HepG2 (cell line): ENCODE results near the gene TOP2A. TPM values are rescaled to one million over a fixed set of nuclear protein-coding genes. Genes with fewer than 3 reads are reported as not detected.

Experiments
- ATAD3A ChIP-seq: sonication (generic); formaldehyde crosslinking; IDR thresholded peaks from 2 replicates; pipeline ENCODE4 v1.4.0; 2020; ENCODE audit warnings: missing genetic modification reagents
- SMARCE1 ChIP-seq: fragments of 450-650 bp; IDR thresholded peaks from 2 replicates; pipeline ENCODE4 v1.6.1; 2017; ENCODE audit warnings: borderline replicate concordance
- YEATS4 ChIP-seq: sonication (generic); formaldehyde crosslinking; IDR thresholded peaks from 2 replicates; pipeline ENCODE4 v1.4.0; 2020; ENCODE audit warnings: missing genetic modification reagents, borderline replicate concordance
- ZNF160 ChIP-seq: sonication (generic); formaldehyde crosslinking; IDR thresholded peaks from 2 replicates; pipeline ENCODE4 v1.8.0; 2022; ENCODE audit warnings: mild to moderate bottlenecking, inconsistent platforms, missing genetic modification reagents
- ZNF44 ChIP-seq: sonication (generic); formaldehyde crosslinking; IDR thresholded peaks from 2 replicates; pipeline ENCODE4 v1.5.1; 2020; ENCODE audit warnings: mild to moderate bottlenecking, missing genetic modification reagents
- ZNF451 ChIP-seq: sonication (generic); formaldehyde crosslinking; IDR thresholded peaks from 2 replicates; pipeline ENCODE4 v1.5.0; 2020; ENCODE audit warnings: mild to moderate bottlenecking, missing genetic modification reagents
- ZSCAN22 ChIP-seq: sonication (generic); formaldehyde crosslinking; IDR thresholded peaks from 2 replicates; pipeline ENCODE4 v1.4.0; 2020; ENCODE audit warnings: mild to moderate bottlenecking, missing genetic modification reagents
- polyA plus RNA-seq, 8 experiments: library from polyadenylated mRNA; depleted of rRNA in 3 of 8; stranded (reverse) in 7 of 8; unstranded in 1 of 8; fragments of >200 nt; fragmentation: Illumina TruSeq in 4 of 8; extraction: Trizol in 4 of 8; gene quantifications; 2 replicates each; pipeline versions ENCODE4 v1.2.1 to v1.2.3, GENCODE V29; 2011 to 2016; ENCODE audit warnings: low read depth in 4 of 8, missing spikeins in 1 of 8, mixed read lengths in 1 of 8; ENCODE audit not compliant: insufficient read depth in 1 of 8
- total RNA-seq, 5 experiments: library from RNA; depleted of rRNA; stranded (reverse); fragments of >200 nt; fragmentation: Illumina TruSeq; extraction: Trizol; gene quantifications; 2 replicates each; pipeline ENCODE4 v1.2.3, GENCODE V29; 2016; ENCODE audit warnings: low read depth in 1 of 5
- TF ChIP-seq, protein P1 (sequence below): sonication (generic); formaldehyde crosslinking; IDR thresholded peaks from 2 replicates; pipeline ENCODE4 v1.5.0; 2020; ENCODE audit warnings: mild to moderate bottlenecking, missing genetic modification reagents, borderline replicate concordance
- TF ChIP-seq, protein P2 (sequence below): IDR thresholded peaks from 2 replicates; pipeline ENCODE4 v1.6.1; 2016; ENCODE audit warnings: low read depth, borderline replicate concordance
- TF ChIP-seq, protein P3 (sequence below): sonication (generic); formaldehyde crosslinking; IDR thresholded peaks from 2 replicates; pipeline ENCODE4 v1.8.0; 2022; ENCODE audit warnings: mild to moderate bottlenecking, missing genetic modification reagents, borderline replicate concordance
- TF ChIP-seq, protein P4 (sequence below), 2 experiments: sonication (generic) in 1 of 2; formaldehyde crosslinking in 1 of 2; IDR thresholded peaks; 2 replicates each; pipeline versions ENCODE4 v1.4.0 to v1.6.1; 2018 to 2020; ENCODE audit warnings: missing genetic modification reagents in 2 of 2, borderline replicate concordance in 1 of 2, low read depth in 1 of 2, mild to moderate bottlenecking in 1 of 2, missing biosample characterization in 1 of 2
- TF ChIP-seq, protein P5 (sequence below): sonication (generic); formaldehyde crosslinking; IDR thresholded peaks from 2 replicates; pipeline ENCODE4 v1.4.0; 2020; ENCODE audit warnings: missing genetic modification reagents

The TOP2A gene
- total and polyA plus RNA-seq, 2 of the 13 experiments (the other 11 are each of a cell fraction or from before 2014, with no cell fraction given): 108 to 327 TPM

DNA sequence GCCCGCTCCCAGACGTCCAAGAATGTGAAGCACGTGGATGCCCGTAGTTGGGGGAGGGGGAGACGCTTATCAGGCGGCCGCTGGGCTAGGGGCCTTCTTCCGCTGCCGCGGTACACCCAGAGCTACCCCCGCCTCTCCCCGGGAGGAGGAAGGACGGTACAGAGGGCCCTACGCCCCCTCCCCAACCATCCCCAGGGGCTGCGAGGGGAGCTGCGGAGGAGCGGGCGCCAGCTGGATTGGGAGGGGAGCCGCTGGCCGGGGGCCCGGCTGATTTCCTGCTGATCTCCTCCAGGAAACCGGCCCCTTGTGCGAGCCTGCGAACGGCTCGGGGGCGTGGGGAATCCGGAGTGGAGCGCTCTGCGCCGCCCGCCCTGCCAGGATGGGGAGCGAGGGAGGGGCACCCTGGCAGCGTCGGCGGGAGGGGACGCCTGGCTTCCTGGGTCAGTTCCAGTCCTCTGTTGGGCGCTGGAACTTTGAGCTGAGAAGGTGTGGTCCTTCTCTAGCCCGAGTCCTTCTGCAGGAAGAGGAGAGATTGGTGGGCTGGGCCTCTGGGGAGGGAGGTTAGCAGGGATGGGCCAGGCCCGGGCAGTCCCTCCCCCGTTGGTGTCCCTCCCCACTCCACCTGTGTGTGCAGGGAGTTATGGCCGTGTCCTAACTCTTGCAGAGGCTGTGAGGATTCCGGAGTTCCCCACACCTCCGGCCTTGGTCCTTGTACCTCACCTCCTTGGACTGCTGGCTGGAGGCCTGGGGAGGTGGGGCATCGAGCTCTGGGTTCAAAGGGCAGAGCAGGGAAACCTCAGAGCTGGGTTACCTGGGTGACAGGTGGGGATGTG is 72.3 kb downstream of the TOP2A start (continued):
- TF ChIP-seq, protein P1, sequence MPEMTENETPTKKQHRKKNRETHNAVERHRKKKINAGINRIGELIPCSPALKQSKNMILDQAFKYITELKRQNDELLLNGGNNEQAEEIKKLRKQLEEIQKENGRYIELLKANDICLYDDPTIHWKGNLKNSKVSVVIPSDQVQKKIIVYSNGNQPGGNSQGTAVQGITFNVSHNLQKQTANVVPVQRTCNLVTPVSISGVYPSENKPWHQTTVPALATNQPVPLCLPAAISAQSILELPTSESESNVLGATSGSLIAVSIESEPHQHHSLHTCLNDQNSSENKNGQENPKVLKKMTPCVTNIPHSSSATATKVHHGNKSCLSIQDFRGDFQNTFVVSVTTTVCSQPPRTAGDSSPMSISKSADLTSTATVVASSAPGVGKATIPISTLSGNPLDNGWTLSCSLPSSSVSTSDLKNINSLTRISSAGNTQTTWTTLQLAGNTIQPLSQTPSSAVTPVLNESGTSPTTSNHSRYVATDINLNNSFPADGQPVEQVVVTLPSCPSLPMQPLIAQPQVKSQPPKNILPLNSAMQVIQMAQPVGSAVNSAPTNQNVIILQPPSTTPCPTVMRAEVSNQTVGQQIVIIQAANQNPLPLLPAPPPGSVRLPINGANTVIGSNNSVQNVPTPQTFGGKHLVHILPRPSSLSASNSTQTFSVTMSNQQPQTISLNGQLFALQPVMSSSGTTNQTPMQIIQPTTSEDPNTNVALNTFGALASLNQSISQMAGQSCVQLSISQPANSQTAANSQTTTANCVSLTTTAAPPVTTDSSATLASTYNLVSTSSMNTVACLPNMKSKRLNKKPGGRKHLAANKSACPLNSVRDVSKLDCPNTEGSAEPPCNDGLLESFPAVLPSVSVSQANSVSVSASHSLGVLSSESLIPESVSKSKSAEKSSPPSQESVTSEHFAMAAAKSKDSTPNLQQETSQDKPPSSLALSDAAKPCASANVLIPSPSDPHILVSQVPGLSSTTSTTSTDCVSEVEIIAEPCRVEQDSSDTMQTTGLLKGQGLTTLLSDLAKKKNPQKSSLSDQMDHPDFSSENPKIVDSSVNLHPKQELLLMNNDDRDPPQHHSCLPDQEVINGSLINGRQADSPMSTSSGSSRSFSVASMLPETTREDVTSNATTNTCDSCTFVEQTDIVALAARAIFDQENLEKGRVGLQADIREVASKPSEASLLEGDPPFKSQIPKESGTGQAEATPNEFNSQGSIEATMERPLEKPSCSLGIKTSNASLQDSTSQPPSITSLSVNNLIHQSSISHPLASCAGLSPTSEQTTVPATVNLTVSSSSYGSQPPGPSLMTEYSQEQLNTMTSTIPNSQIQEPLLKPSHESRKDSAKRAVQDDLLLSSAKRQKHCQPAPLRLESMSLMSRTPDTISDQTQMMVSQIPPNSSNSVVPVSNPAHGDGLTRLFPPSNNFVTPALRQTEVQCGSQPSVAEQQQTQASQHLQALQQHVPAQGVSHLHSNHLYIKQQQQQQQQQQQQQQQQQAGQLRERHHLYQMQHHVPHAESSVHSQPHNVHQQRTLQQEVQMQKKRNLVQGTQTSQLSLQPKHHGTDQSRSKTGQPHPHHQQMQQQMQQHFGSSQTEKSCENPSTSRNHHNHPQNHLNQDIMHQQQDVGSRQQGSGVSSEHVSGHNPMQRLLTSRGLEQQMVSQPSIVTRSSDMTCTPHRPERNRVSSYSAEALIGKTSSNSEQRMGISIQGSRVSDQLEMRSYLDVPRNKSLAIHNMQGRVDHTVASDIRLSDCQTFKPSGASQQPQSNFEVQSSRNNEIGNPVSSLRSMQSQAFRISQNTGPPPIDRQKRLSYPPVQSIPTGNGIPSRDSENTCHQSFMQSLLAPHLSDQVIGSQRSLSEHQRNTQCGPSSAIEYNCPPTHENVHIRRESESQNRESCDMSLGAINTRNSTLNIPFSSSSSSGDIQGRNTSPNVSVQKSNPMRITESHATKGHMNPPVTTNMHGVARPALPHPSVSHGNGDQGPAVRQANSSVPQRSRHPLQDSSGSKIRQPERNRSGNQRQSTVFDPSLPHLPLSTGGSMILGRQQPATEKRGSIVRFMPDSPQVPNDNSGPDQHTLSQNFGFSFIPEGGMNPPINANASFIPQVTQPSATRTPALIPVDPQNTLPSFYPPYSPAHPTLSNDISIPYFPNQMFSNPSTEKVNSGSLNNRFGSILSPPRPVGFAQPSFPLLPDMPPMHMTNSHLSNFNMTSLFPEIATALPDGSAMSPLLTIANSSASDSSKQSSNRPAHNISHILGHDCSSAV (CRISPR knock-in tag): no peak
- TF ChIP-seq, protein P2, sequence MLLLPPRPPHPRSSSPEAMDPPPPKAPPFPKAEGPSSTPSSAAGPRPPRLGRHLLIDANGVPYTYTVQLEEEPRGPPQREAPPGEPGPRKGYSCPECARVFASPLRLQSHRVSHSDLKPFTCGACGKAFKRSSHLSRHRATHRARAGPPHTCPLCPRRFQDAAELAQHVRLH: no peak; the same call in none of the 2 replicates
- TF ChIP-seq ZNF451 (CRISPR knock-in tag) (peak; percentile 58; the same call in 1 of the 2 replicates), ATAD3A (CRISPR knock-in tag) (no peak; the same call in none of the 2 replicates), ZNF160 (CRISPR knock-in tag) (peak; percentile 73; the same call in 1 of the 2 replicates), ZSCAN22 (CRISPR knock-in tag) (peak; percentile 48; the same call in 1 of the 2 replicates), ZNF44 (CRISPR knock-in tag) (no peak), YEATS4 (CRISPR knock-in tag) (peak; percentile 51; the same call in 1 of the 2 replicates), SMARCE1 (no peak)
- TF ChIP-seq, protein P3, sequence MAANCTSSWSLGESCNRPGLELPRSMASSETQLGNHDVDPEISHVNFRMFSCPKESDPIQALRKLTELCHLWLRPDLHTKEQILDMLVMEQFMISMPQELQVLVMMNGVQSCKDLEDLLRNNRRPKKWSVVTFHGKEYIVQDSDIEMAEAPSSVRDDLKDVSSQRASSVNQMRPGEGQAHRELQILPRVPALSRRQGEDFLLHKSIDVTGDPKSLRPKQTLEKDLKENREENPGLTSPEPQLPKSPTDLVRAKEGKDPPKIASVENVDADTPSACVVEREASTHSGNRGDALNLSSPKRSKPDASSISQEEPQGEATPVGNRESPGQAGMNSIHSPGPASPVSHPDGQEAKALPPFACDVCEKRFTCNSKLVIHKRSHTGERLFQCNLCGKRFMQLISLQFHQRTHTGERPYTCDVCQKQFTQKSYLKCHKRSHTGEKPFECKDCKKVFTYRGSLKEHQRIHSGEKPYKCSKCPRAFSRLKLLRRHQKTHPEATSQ (CRISPR knock-in tag): no peak; the same call in 1 of the 2 replicates
- TF ChIP-seq, protein P4, sequence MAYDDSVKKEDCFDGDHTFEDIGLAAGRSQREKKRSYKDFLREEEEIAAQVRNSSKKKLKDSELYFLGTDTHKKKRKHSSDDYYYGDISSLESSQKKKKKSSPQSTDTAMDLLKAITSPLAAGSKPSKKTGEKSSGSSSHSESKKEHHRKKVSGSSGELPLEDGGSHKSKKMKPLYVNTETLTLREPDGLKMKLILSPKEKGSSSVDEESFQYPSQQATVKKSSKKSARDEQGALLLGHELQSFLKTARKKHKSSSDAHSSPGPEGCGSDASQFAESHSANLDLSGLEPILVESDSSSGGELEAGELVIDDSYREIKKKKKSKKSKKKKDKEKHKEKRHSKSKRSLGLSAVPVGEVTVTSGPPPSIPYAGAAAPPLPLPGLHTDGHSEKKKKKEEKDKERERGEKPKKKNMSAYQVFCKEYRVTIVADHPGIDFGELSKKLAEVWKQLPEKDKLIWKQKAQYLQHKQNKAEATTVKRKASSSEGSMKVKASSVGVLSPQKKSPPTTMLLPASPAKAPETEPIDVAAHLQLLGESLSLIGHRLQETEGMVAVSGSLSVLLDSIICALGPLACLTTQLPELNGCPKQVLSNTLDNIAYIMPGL (CRISPR knock-in tag; IDR thresholded peaks at IDR 0.05; ENCODE audit: borderline replicate concordance in 1 of 2, low read depth in 1 of 2): peak; percentile 31 to 91; a peak in 3 of 4 replicates
- TF ChIP-seq, protein P5, sequence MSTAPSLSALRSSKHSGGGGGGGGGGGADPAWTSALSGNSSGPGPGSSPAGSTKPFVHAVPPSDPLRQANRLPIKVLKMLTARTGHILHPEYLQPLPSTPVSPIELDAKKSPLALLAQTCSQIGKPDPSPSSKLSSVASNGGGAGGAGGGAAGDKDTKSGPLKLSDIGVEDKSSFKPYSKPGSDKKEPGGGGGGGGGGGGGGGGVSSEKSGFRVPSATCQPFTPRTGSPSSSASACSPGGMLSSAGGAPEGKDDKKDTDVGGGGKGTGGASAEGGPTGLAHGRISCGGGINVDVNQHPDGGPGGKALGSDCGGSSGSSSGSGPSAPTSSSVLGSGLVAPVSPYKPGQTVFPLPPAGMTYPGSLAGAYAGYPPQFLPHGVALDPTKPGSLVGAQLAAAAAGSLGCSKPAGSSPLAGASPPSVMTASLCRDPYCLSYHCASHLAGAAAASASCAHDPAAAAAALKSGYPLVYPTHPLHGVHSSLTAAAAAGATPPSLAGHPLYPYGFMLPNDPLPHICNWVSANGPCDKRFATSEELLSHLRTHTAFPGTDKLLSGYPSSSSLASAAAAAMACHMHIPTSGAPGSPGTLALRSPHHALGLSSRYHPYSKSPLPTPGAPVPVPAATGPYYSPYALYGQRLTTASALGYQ (CRISPR knock-in tag): peak; percentile 49; the same call in 1 of the 2 replicates
